SIG-M5 treated with dmso at 0.1 percent for 504 hours (cell line): Measurements from ENCODE around the gene BAIAP3.

Experiments used
- DNase-seq: peaks from one replicate; lab custom pipeline; 2025; ENCODE audit not compliant: unreplicated experiment; lab: John Stamatoyannopoulos, UW

BAIAP3 gene

DNA sequence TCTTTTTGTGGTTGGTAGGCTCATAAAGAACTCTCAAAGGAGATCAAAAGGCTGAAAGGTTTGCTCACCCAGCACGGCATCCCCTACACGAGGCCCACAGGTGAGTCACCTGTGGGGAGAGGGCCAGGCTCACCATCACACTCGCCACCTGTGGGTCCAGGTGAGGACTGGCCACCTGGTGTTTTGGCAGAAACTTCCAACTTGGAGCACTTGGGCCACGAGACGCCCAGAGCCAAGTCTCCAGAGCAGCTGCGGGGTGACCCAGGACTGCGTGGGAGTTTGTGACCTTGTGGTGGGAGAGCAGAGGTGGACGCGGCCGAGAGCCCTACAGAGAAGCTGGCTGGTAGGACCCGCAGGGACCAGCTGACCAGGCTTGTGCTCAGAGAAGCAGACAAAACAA lies 29.4 kb downstream of the BAIAP3 start:
- no peak for DNase-seq

- peak; percentile 39 for DNase-seq
Measured at GRCh38 chr16:1363501-1364041, 30.1 kb downstream of the BAIAP3 start.

DNA sequence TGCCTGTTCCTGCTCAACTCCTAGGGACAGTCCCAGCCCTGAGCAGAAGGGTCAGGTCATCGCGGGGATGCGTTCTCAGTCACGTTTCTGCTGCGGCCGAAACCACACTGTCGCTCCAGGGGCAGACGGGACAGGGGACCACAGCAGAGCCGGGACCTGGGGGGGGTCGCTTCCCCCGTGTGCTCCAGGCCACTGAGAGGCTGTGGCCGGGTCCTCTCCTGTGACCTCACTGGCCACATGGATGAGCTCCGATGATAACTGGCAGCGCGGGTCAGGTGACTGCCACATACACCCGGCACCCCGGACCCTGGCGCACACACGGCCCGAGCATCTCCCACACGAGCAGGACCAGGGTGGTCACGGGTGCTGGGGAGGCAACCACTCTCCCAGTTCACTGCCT lies 31.1 kb downstream of the BAIAP3 start:
- no peak for DNase-seq

- DNase-seq, result no peak
Measured at GRCh38 chr16:1366060-1366711, 32.7 kb downstream of the BAIAP3 start.

- DNase-seq, result no peak
Measured at GRCh38 chr16:1366712-1367299, 33.4 kb downstream of the BAIAP3 start.

- no peak for DNase-seq
Measured at GRCh38 chr16:1367486-1368174, 34.2 kb downstream of the BAIAP3 start.

GRCh38 chr16:1371054-1371978 lies 37.9 kb downstream of the BAIAP3 start:
- DNase-seq, result no peak

- no peak for DNase-seq
Measured at GRCh38 chr16:1372292-1372950, 39.0 kb downstream of the BAIAP3 start.

GRCh38 chr16:1374418-1375297 lies 41.2 kb downstream of the BAIAP3 start:
- DNase-seq, result no peak

- DNase-seq, result no peak
Measured at GRCh38 chr16:1375298-1375640, 41.8 kb downstream of the BAIAP3 start.

GRCh38 chr16:1375741-1376410 lies 42.4 kb downstream of the BAIAP3 start:
- no peak for DNase-seq

DNA sequence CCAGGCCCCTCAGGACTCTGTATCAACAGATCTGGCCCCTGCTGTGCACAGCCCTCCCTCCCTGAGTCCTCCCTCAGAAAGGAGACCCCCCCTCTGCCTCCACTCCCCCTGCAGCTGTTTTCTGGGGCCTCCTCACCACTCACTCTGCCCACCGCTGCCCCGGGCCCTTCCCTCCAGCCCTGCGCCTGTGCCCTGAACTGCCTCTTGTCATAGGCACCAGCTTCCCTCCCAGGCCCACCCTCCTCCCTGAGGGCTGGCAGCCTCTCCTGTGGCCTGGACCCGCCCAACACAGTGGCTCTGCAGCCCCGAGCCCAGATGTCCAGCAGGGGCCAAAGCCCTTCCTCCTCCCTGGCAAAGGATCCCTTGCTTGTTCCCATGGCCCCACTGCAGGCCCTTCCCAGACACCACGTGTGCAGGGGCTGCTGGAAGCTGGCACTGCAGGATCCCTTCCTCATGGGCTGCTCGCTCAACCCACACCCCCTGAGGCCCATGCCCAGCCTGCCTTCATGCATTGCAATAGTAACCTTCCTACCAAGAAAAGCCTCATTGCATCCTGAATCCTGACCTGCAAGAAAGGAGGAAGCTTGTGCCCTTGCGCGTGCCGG lies 44.1 kb downstream of the BAIAP3 start:
- no peak for DNase-seq

GRCh38 chr16:1378087-1378803 lies 44.8 kb downstream of the BAIAP3 start:
- no peak for DNase-seq

- DNase-seq, result peak; percentile 64
Measured at GRCh38 chr16:1378804-1379303, 45.4 kb downstream of the BAIAP3 start.

GRCh38 chr16:1379304-1380076 lies 46.0 kb downstream of the BAIAP3 start:
- peak; percentile 1 for DNase-seq

DNA sequence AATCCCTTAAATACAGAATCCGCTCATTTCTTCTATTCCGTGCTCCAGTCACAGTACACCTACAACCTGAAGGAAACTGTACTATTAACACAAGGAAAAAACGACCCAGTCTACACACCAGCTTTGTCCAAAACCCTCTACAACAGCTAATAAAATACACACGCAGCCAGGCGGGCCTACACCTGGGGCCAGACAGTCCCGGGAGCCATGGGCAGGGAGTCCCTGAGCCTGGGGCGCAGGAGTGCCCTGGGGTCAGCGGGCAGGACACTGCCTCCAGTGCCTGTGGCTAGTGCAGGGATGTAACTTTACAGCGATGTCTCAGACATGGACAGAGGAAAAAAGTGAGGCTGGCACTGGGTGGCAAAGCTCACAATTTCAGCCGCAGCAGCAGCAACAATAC lies 46.8 kb downstream of the BAIAP3 start:
- DNase-seq, result no peak
